Liver (tissue), 9 donors: Measurements from ENCODE around the gene CDC42BPG. TPM values are rescaled to one million over a fixed set of nuclear protein-coding genes. Genes with fewer than 3 reads are reported as not detected.

Source experiments
- DNase-seq: peaks from one replicate; pipeline ENCODE4 v3.0.0-alpha.2; 2017; ENCODE audit warnings: low spot score
- H3K27ac ChIP-seq, 2 donors: one replicate each; pipeline ENCODE4 v1.7.0; 2013; ENCODE audit warnings: inconsistent platforms in 2 of 2, low read length in 2 of 2, control low read depth in 1 of 2, low read depth in 1 of 2, mild to moderate bottlenecking in 1 of 2
- H3K27me3 ChIP-seq, 4 donors: one replicate each; pipeline versions ENCODE4 v1.6.1 to v1.7.0; 2013; ENCODE audit warnings: low read length in 3 of 4, inconsistent platforms in 1 of 4, mild to moderate bottlenecking in 1 of 4, moderate library complexity in 1 of 4; ENCODE audit not compliant: control insufficient read depth in 4 of 4, insufficient read depth in 4 of 4
- H3K36me3 ChIP-seq, 4 donors: one replicate each; pipeline versions ENCODE4 v1.6.1 to v1.7.0; 2013; ENCODE audit warnings: low read length in 3 of 4, mild to moderate bottlenecking in 3 of 4, low read depth in 1 of 4, moderate library complexity in 1 of 4; ENCODE audit not compliant: control insufficient read depth in 4 of 4, insufficient read depth in 3 of 4
- H3K4me1 ChIP-seq, 4 donors: one replicate each; pipeline versions ENCODE4 v1.6.1 to v1.7.0; 2013; ENCODE audit warnings: low read length in 3 of 4, mild to moderate bottlenecking in 3 of 4, moderate library complexity in 1 of 4; ENCODE audit not compliant: control insufficient read depth in 4 of 4, insufficient read depth in 4 of 4
- H3K4me3 ChIP-seq, 3 donors: one replicate each; pipeline versions ENCODE4 v1.6.1 to v1.7.0; 2013; ENCODE audit warnings: low read length in 3 of 3, control low read depth in 1 of 3, low read depth in 1 of 3, mild to moderate bottlenecking in 1 of 3
- H3K9ac ChIP-seq, 2 donors: one replicate each; pipeline ENCODE4 v1.7.0; 2013; ENCODE audit warnings: low read length in 2 of 2, mild to moderate bottlenecking in 2 of 2, moderate library complexity in 2 of 2, control low read depth in 1 of 2, low read depth in 1 of 2
- H3K9me3 ChIP-seq, 4 donors: one replicate each; pipeline versions ENCODE4 v1.6.1 to v1.7.0; 2013; ENCODE audit warnings: low read length in 3 of 4; ENCODE audit not compliant: control insufficient read depth in 4 of 4
- EGR1 ChIP-seq, 2 donors: IDR thresholded peaks; 2 replicates each; pipeline ENCODE4 v1.6.1; 2016 to 2018; ENCODE audit warnings: antibody characterized with exemption in 2 of 2, low read depth in 2 of 2
- FOXA1 ChIP-seq: IDR thresholded peaks from 2 replicates; pipeline ENCODE4 v1.6.1; 2016; ENCODE audit warnings: antibody characterized with exemption
- FOXA2 ChIP-seq: IDR thresholded peaks from 2 replicates; pipeline ENCODE4 v1.6.1; 2016; ENCODE audit warnings: antibody characterized with exemption
- GABPA ChIP-seq, 2 donors: IDR thresholded peaks in 1 of 2; conservative IDR thresholded peaks in 1 of 2; 2 replicates each; pipeline ENCODE4 v1.6.1; 2016; ENCODE audit warnings: antibody characterized with exemption in 2 of 2, mild to moderate bottlenecking in 1 of 2, moderate library complexity in 1 of 2
- JUND ChIP-seq, 2 donors: IDR thresholded peaks; 2 replicates each; pipeline ENCODE4 v1.6.1; 2016; ENCODE audit warnings: antibody characterized with exemption in 2 of 2
- NR2F2 ChIP-seq: IDR thresholded peaks from 2 replicates; pipeline ENCODE4 v1.6.1; 2016; ENCODE audit warnings: antibody characterized with exemption
- RAD21 ChIP-seq, 2 donors: IDR thresholded peaks; 2 replicates each; pipeline ENCODE4 v1.6.1; 2016; ENCODE audit warnings: antibody characterized with exemption in 2 of 2, mild to moderate bottlenecking in 2 of 2
- RXRA ChIP-seq, 2 donors: IDR thresholded peaks; 2 replicates each; pipeline ENCODE4 v1.6.1; 2017 to 2018; ENCODE audit warnings: antibody characterized with exemption in 2 of 2, mild to moderate bottlenecking in 1 of 2
- SP1 ChIP-seq: IDR thresholded peaks from 2 replicates; pipeline ENCODE4 v1.6.1; 2018; ENCODE audit warnings: antibody characterized with exemption, mild to moderate bottlenecking
- TAF1 ChIP-seq: conservative IDR thresholded peaks from 2 replicates; pipeline ENCODE4 v1.6.1; 2016; ENCODE audit warnings: antibody characterized with exemption, mild to moderate bottlenecking
- YY1 ChIP-seq: IDR thresholded peaks from 2 replicates; pipeline ENCODE4 v1.6.1; 2016; ENCODE audit warnings: antibody characterized with exemption, mild to moderate bottlenecking
- WGBS: extraction: QIAGEN DNeasy Blood & Tissue Kit; methylation state at CpG from one replicate; pipeline ENCODE4 v1.1.7; 2013; 5-methylcytosine and 5-hydroxymethylcytosine counted together
- polyA plus RNA-seq, 2 donors: library from polyadenylated mRNA; stranded (reverse) in 1 of 2; unstranded in 1 of 2; fragments of 200-250 nt in 1 of 2; fragments of >200 nt in 1 of 2; fragmentation: Nextera tagmentation in 1 of 2; extraction: Ambion mirVana in 1 of 2; gene quantifications; one replicate each; pipeline versions ENCODE4 v1.2.1 to v1.2.3, GENCODE V29; 2013 to 2015
- total RNA-seq, 2 donors: library from RNA; depleted of rRNA; stranded (reverse); fragments of >200 nt; gene quantifications; one replicate each; pipeline ENCODE4 v1.2.3, GENCODE V29; 2014
- TF ChIP-seq, protein P1 (sequence below): IDR thresholded peaks from 2 replicates; pipeline ENCODE4 v1.6.1; 2016; ENCODE audit warnings: antibody characterized with exemption, mild to moderate bottlenecking
- TF ChIP-seq, protein P2 (sequence below): IDR thresholded peaks from 2 replicates; pipeline ENCODE4 v1.6.1; 2016; ENCODE audit warnings: antibody characterized with exemption
- TF ChIP-seq, protein P3 (sequence below): IDR thresholded peaks from 2 replicates; pipeline ENCODE4 v1.6.1; 2016; ENCODE audit warnings: antibody characterized with exemption
- TF ChIP-seq, protein P4 (sequence below): IDR thresholded peaks from 2 replicates; pipeline ENCODE4 v1.6.1; 2016; ENCODE audit warnings: antibody characterized with exemption
- TF ChIP-seq, protein P5 (sequence below): fragments of 150-350 bp; IDR thresholded peaks from 2 replicates; pipeline ENCODE4 v1.5.1; 2017; ENCODE audit warnings: improper control_type of control experiment, low read depth, low read length; ENCODE audit not compliant: missing input control
- donor health status: healthy.
- donor health status: healthy.
- donor health status: healthy.
- donor health status: healthy.
- donor health status: healthy.

CDC42BPG gene
- total and polyA plus RNA-seq, 4 donors: 0.18 to 1.2 (median 0.58) TPM

DNA sequence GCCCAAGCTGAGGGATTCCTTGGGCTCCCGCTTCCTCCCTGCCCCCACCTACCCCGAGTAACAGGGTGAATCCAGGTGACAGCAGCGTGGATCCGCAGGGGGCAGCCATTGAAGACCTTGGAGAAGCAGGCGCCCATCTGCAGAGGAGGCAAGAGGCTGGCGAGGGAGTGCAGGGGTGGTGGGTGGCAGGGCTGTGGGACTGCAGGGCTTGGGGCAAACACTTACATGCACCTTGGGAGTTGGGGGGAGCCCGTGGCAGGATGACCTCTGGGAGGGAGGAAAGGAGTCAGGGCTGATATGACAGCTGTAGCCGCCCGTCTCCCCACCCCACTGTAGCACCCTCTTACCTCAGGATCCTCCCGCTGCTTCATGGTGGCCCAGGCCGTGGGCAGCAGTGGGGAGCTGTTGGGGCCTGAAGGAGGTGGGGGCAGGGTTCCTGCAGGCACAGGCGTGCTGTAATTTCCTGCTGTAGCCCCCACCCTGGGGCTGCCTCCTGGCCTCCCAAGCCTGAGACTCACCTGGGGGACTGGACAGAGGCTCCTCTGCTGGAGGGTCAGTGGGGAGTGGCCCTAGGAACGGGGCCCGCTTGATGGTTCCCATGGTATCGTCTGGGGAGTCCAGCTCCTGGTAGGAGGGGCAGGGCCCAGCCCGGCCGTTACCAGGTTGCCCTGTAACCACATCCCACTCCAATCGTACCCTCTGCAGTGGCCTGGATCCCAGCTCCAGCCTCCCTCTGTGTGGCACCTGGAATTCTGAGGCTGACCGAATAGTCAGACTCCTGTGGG is 47.5 kb downstream of the CDC42BPG start:
- Histone ChIP-seq H3K4me3 (no peak overlapping the region), H3K27ac (no peak overlapping the region), H3K4me1 (peaks cover 0 to under 1% (median 0%) of the 10 kb centered on the region in 4 donors), H3K9me3 (no peaks in the 10 kb centered on the region), H3K27me3 (no peaks in the 10 kb centered on the region), H3K9ac (no peak overlapping the region), H3K36me3 (peaks cover 0 to 6% (median under 1%) of the 10 kb centered on the region in 4 donors)
- TF ChIP-seq YY1: no peak
- TF ChIP-seq RAD21 (IDR thresholded peaks at IDR 0.05): no peak
- TF ChIP-seq TAF1: no peak
- TF ChIP-seq, protein P1, sequence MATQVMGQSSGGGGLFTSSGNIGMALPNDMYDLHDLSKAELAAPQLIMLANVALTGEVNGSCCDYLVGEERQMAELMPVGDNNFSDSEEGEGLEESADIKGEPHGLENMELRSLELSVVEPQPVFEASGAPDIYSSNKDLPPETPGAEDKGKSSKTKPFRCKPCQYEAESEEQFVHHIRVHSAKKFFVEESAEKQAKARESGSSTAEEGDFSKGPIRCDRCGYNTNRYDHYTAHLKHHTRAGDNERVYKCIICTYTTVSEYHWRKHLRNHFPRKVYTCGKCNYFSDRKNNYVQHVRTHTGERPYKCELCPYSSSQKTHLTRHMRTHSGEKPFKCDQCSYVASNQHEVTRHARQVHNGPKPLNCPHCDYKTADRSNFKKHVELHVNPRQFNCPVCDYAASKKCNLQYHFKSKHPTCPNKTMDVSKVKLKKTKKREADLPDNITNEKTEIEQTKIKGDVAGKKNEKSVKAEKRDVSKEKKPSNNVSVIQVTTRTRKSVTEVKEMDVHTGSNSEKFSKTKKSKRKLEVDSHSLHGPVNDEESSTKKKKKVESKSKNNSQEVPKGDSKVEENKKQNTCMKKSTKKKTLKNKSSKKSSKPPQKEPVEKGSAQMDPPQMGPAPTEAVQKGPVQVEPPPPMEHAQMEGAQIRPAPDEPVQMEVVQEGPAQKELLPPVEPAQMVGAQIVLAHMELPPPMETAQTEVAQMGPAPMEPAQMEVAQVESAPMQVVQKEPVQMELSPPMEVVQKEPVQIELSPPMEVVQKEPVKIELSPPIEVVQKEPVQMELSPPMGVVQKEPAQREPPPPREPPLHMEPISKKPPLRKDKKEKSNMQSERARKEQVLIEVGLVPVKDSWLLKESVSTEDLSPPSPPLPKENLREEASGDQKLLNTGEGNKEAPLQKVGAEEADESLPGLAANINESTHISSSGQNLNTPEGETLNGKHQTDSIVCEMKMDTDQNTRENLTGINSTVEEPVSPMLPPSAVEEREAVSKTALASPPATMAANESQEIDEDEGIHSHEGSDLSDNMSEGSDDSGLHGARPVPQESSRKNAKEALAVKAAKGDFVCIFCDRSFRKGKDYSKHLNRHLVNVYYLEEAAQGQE: no peak
- TF ChIP-seq FOXA2: no peak
- TF ChIP-seq, protein P2, sequence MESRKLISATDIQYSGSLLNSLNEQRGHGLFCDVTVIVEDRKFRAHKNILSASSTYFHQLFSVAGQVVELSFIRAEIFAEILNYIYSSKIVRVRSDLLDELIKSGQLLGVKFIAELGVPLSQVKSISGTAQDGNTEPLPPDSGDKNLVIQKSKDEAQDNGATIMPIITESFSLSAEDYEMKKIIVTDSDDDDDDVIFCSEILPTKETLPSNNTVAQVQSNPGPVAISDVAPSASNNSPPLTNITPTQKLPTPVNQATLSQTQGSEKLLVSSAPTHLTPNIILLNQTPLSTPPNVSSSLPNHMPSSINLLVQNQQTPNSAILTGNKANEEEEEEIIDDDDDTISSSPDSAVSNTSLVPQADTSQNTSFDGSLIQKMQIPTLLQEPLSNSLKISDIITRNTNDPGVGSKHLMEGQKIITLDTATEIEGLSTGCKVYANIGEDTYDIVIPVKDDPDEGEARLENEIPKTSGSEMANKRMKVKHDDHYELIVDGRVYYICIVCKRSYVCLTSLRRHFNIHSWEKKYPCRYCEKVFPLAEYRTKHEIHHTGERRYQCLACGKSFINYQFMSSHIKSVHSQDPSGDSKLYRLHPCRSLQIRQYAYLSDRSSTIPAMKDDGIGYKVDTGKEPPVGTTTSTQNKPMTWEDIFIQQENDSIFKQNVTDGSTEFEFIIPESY: no peak
- TF ChIP-seq, protein P3, sequence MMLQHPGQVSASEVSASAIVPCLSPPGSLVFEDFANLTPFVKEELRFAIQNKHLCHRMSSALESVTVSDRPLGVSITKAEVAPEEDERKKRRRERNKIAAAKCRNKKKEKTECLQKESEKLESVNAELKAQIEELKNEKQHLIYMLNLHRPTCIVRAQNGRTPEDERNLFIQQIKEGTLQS: no peak
- TF ChIP-seq NR2F2: no peak
- TF ChIP-seq JUND (IDR thresholded peaks at IDR 0.05): no peak
- no peak for TF ChIP-seq GABPA (IDR thresholded peaks at IDR 0.05 in 1 of 2, conservative IDR thresholded peaks at IDR 0.05 in 1 of 2)
- no peak for TF ChIP-seq SP1
- no peak for TF ChIP-seq RXRA (IDR thresholded peaks at IDR 0.05)
- TF ChIP-seq, protein P4, sequence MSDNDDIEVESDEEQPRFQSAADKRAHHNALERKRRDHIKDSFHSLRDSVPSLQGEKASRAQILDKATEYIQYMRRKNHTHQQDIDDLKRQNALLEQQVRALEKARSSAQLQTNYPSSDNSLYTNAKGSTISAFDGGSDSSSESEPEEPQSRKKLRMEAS: no peak
- TF ChIP-seq, protein P5, sequence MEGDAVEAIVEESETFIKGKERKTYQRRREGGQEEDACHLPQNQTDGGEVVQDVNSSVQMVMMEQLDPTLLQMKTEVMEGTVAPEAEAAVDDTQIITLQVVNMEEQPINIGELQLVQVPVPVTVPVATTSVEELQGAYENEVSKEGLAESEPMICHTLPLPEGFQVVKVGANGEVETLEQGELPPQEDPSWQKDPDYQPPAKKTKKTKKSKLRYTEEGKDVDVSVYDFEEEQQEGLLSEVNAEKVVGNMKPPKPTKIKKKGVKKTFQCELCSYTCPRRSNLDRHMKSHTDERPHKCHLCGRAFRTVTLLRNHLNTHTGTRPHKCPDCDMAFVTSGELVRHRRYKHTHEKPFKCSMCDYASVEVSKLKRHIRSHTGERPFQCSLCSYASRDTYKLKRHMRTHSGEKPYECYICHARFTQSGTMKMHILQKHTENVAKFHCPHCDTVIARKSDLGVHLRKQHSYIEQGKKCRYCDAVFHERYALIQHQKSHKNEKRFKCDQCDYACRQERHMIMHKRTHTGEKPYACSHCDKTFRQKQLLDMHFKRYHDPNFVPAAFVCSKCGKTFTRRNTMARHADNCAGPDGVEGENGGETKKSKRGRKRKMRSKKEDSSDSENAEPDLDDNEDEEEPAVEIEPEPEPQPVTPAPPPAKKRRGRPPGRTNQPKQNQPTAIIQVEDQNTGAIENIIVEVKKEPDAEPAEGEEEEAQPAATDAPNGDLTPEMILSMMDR: no peak
- TF ChIP-seq EGR1 (IDR thresholded peaks at IDR 0.05; ENCODE audit: low read depth in 2 of 2): no peak
- no peak for TF ChIP-seq FOXA1
- DNase-seq: no peak
- 92% methylated on average over 19 of the region's 19 CpGs for WGBS
